Stimulated activated CD4-positive, alpha-beta T cell treated with anti-CD3 and anti-CD28 coated beads, Interleukin-1b, Interleukin-23, amount 100 ng/mL, for 24 hours (primary cell): ENCODE results near the gene MAGI3.
"Not testable (repeated sequence)": the region's sequence is repeated elsewhere in the genome, so short reads cannot be mapped to it uniquely, and the experiment has no call there.

Experiments used
- DNase-seq, 4 experiments: peaks; one replicate each; pipeline ENCODE4 v3.0.0-alpha.2; 2020; ENCODE audit warnings: low read depth in 4 of 4, low spot score in 1 of 4

Gene MAGI3

DNA sequence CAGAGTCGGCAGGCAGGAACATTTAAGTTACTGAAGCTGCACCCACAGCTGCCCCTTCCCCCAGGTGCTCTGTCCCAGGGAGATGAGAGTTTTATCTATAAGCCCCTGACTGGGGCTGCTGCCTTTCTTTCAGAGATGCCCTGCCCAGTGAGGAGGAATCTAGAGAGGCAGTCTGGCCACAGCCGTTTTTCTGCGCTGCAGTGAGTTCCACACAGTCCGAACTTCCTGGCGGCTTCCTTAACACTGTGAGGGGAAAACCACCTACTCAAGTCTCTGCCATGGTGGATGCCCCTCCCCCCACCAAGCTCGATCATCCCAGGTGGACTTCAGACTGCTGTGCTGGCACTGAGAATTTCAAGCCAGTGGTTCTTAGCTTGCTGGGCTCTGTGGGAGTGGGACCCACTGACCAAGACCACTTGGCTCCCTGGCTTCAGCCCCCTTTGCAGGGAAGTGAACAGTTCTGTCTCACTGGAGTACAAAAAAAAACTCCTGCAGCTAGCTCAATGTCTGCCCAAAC is 185.5 kb downstream of the MAGI3 start:
- not testable (repeated sequence) for DNase-seq

DNA sequence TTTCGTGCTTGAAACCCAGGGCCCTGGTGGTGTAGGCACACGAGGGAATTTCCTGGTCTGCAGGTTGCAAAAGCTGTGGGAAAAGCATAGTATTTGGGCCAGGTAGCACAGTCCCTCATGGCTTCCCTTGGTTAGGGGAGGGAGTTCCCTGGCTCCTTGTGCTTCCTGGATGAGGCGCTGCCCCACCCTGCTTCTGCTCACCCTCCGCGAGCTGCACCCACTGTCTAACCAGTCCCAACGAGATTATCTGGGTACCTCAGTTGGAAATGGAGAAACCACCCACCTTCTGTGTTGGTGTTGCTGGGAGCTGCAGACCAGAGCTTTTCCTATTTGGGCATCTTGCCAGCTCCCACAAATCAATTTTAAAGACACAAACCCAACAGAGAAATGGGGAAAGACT is 186.0 kb downstream of the MAGI3 start:
- no peak for DNase-seq

DNA sequence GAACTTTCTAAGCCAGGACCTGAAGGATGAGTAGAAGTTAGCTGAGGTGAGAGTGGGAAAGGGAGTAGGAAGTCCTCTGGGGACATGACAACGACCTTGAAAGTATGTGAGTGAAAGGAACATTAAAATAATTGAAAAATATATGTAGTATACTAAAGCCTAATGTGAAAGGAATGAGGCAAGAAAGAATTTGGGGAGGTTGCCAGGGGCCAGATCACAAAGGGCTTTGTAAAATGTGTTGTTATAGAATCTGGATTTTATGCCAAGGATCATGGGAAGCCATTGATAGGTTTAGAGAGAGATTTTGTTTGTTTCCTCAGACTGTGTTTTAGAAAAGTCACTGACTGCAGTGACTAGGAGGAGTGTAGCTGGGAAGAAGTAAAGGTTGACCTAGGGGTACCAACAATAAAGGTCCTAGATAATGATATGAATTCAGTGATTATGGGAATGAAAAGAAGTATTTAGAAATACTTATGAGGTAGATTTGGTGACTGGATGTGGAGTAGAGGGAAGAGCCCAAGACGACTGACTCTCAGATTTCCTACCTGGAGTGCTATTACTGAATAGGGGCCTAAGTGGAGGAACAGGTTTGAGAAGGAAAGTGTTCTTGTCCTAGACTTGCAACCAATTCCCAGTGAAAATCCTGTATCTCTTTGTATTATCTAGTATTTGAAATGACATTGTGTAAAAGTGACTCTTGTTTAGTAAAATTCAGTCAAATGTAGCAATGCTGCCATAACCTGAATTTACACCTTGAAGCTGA is 189.1 kb downstream of the MAGI3 start:
- DNase-seq = no peak

DNA sequence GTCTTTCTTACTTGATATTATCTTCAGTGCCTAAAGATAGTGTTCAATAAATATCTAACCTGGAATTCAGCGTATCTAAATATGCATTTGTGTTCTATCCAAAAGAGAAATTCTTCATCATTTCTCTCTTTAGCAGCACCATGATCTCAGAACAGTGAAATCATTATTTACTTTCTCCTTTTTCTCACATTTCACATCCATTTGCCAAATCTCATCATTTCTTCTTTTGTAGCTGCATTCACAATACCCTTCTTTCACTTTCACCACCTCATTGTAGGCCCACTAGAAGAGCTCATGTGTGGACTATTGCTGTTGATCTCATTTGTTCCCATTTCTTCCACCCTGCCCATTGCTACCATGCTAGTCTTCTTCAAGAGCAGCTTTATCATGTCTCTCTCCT is 191.0 kb downstream of the MAGI3 start:
- no peak for DNase-seq

DNA sequence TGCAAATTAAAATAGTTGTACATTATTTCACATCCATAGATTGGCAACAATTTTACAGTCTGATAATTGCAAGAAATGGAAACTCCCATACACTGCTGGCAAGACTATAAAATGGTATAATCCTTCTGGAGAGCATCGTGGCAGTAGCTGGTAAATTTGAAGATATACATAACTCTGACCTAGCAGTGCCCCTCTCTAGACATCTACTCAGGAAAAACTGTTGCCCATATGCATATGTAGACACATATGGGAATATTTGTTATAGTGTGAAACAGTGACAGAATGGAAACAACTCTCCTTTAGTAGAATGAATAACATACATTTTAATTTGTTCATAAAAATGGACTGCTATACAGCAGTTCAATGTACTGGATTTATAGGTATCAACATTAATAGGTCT is 191.8 kb downstream of the MAGI3 start:
- no peak for DNase-seq

DNA sequence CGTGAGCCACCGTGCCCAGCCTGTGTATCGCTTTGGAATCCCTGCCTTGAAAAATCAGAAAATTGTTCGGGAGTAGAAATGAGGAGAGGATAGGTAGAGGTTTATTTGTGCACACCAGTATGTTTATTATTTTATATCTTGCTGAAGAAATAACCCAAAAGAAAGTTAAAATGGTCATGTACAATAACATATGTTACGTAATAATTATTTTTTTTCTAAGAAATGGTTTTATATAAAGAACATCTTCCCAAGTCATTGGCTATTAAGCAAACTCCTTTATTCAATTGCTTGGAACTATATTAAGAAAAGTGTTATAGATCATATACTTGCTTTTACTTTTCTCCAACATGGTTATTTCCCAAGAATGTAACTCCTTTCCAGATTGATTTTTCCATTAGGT is 197.2 kb downstream of the MAGI3 start:
- DNase-seq = no peak

DNA sequence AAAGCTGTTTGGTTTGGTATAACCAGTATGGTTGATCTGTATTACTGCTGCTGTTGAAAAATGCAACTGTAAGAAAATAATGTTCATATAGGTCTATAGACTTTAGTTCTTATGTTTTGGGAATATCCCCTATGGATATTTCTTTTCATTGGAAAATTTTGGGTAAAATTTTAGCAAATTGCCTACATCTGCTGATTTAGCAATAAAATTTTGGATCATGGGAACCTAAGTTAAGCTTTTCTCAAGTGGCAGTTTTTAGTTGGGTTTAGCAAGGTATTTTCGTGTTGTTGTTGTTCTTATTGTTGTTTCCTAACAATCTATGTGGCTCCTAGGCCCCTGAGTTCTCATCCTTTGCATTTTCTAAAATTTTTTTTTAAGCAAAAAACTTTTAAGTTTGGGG is 201.9 kb downstream of the MAGI3 start:
- DNase-seq = no peak

DNA sequence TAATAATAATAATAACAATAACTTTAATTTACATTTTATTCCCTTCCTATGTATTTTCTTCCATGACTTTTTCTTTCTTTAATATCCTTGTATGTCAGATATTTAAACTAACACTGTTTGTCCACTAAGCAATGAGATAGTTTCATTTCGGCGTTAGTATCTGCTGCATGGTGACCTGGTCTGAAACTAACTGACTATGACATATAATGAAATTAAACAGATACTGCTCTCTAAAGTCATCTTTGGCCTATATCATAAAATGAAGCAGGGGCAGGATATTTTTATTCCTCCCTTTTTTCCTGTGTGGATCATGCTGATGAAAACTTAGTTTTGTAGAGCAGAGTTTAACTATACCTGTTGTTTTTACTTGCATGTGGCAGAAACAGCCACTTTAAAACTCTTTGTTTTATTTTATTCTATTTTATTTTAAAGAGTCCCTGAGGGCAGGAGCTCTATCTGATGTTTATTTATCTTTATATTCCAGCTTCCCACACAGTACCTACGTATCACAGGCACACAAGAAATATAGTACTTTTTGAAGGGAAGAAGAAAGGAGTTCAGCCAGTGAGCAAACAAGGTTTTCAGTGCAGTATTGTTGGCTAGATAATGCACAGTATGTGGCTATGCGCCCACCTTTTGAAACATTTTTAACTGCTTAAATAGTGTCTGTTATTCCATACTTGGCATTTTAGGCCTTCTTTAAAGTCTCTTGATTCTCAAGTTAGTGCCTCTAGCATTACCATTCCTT is 203.4 kb downstream of the MAGI3 start:
- DNase-seq = no peak

DNA sequence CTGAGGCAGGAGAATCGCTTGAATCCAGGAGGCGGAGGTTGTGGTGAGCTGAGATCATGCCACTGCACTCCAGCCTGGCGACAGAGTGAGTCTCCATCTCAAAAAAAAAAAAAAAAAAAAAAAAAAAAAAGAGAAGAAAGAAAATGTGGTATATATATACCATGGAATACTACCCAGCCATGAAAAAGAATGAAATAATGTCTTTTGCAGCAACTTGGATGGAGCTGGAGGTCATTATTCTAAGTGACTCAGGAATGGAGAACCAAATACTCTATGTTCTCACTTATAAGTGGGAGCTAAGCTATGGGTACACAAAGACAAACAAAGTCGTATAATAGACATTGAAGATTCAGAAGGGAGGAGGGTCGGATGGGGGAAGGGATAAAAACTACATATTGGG is 214.2 kb downstream of the MAGI3 start:
- not testable (repeated sequence) for DNase-seq

DNA sequence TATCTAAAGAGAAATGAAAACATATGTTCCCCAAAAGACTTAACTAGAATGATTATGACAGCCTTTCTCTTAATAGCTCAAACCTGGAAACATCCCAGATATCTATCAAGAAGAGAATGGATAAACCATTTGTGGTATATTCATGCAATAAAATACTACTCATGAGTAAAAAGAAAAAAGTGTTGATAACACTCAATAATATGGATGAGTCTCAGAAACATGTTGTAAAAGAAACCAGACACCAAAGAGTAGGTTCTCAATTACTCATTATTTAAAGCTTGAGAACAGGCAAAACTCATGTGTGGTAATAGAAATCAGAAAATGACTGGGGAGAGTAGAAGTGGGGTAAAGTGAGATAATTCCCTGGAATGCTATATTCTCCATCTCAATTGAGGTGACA is 214.8 kb downstream of the MAGI3 start:
- DNase-seq = no peak

DNA sequence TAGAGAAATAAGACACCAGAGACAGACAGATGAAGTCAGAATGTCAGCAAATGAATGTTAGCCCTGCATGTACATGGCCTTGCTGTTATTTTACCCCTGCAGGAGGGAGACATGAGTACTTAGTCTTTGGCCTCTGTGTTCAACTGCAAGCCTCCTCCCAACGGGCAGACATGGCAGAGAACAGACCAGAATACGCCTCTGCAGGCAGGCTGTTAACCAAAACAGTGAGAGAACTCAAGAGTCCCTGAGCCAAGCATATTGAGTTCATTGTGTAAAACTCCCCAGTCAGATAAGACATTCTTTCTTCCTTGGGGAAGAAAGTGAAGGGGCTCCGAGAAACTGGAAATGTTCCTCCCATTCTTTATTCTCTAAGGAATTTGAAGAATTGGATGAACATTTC is 218.1 kb downstream of the MAGI3 start:
- no peak for DNase-seq

DNA sequence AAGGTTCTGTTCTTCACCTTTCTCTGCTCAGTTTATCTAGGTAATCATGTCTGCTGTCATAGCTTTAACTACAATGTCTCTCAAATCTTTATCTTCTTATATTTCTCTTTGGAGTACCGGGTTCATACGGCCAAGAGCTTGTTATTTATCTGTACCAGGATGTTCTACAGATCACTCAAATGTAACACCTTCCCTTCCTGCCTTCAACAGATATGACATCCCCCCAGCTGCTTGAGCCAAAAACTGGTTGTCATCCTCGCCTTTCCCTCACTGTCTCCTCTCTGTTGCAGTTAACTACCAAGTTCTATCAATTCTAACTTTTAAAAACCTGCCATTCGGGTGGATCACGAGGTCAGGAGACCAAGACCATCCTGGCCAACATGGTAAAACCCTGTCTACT is 220.1 kb downstream of the MAGI3 start:
- DNase-seq = no peak

DNA sequence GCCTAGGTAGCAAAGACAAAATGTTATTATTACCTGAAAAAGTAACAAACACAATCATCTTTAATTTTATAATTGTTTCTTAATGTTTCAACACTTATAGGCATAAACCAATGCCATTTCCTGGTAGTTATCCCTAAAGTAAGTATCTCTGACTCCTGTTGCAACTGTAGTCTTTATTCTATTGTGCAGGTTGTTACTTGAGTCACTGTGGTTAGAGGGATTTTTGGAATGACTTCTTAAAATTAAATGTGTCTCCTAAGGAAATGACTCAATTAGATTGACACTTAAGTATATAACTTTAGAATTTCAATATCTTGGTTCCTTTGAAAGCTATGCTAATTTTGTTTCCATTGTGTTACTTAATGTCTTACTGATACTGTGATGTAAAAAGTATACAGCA is 225.1 kb downstream of the MAGI3 start:
- DNase-seq = no peak

DNA sequence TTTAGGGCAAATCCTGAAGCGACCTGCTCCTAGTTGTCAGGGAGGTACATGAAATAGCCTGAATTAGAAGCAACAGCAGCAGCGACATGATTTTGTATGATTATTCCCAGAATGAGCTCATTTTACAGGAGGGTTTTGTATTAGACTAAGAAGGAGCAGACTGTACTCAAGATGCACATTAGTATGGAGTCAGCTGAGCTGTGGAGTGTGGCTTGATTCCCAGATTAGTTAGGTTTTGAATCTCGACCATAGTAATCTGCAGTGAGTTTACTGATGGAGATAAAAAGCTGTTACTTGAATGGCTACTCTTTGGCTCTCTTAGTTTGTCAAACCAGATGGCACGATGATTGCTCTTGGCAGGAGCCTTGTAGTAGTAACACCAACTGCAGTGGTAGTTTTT is 225.8 kb downstream of the MAGI3 start:
- DNase-seq = no peak

DNA sequence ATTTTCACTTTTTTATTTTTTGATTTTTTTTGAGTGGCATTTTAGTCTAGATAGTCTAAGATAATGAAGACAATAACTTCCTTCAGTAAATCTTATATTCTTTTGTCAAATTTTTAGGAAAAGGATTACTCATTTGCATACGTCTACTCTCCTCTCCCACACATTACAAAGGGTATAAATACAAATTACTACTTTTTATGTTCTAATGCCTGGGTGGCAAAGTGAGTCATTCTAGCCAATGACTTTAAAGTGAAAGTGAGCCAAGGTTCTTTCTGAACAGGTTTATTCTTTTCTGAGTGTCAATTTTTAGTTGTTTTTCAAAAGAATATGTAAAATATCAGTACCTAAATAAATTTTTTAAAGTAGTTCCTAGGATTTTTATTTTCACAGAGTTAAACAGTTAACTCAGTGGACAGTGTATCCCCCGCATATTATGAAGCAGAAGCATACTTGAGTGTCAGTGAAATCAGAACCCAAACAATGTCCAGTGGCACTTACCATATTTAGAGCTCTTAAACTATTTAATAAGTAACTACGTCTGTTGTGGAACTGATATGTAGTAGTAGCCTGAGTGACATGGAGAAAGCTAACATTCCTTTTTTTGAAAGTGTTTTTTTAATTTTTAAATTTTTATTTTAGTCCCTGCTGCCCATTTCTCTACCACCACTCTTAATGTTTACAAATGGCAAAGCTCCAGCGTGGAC is 227.3 kb downstream of the MAGI3 start:
- DNase-seq = no peak

DNA sequence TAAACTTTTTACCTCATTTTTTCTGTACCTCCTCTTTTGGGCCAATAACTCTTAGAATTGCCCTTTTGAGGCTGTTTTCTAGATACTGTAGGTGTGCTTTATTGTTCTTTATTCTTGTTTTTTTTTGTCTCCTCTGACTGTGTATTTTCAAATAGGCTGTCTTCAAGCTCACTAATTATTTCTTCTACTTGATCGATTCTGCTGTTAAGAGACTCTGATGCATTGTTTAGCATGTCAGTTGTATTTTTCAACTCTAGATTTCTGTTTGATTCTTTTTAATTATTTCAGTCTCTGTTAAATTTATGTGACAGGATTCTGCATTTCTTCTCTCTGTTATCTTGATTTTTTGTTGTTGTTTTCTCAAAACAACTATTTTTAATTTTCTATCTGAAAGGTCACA is 238.7 kb downstream of the MAGI3 start:
- DNase-seq = no peak

DNA sequence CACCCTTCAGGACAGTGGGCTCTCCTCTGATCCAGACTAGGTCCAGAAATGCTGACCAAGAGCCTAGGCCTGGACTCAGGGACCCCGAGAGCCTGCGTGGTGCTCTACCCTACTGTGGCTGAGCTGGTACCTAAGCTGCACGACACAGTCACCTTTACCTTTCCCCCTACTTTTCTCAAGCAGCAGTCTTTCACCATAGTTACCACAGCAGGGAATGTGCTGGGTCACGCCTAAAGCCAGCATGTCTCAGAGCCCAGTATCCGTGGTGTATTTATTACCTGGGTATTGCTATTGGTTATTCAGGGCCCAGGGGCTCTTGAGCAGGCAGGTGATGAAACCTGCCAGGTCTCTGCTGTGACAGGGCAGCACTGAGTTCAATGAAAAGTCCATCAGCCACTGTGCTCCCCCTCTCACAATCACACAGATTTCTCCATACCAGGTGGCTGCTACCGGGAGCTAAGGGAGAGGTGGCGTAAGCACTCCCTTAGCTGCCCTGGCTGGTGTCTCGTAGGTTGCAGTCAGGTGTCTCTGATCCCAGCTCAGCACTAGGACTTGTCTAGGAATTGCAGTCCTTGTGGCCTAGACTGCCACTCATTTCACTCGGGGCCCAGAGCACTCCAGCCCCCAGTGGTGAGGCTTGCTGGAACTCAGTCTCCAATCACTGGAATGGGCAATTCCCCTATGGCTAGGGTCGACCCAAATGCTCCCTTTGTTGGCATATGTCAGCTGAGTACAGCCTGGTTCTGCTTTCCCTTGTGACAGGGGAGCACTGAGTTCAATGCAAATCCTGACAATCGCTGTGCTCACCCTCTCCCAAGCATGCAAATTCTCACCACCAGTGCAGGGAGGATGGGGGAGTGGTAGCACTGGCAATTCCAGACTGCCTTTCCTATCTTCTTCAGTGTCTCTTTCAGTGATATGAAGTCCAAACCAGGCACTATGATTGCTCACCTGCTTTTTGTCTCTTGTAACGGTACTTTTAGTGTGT is 240.3 kb downstream of the MAGI3 start:
- DNase-seq = no peak

DNA sequence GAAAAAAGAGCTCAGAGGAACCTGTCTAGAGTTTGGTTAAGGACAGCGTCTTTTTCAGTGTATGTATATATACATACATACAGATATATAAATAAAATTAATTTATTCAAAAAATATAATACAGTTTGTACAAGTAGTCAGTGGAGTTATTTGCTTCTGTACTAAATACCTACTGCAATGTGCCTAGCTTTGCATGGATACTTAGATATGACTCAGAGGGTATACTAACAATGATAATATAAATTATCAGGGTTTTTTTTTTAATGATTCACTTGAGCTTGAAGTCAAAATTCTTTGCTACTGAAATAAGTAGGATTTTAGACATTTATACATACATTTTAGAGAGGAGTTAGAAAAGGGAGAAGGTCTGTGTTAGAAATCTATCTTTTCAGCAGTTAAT is 251.1 kb downstream of the MAGI3 start:
- DNase-seq = no peak

DNA sequence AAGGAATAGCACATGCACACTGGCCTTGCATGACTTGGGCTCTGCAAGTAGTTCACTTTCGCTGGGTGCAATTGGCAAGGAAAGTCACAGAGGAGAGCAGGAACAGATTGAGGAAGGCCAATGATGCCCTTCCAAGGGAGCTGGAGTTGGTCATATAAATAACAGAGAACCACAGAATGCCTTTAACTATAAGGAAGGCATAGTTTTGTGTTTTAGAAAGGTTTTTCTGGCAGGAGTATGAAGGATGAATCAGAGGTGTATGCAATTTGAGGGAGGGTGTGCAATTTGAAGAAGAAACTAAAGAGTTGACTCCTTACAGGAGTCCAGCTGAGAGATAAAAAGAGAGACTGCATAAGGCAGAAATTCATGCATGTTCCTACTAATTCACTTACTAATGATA is 256.8 kb downstream of the MAGI3 start:
- no peak for DNase-seq

DNA sequence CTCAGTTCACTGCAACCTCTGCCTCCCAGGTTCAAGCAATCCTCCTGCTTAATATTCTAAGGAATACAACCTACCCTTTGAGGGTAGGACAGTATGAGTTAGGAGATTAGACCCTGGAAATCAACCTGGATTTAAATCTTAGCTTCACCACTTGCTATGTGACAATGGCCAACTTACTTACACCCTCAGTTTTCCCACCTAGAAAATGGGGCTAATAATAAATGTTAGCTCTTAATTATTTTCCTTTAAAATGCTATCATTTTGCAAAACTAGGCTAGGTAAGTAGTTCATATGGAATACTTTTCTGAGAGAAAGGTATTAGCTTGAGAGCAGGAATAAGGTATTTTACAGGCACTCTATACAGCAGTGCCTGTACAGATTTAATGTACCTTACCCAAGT is 258.2 kb downstream of the MAGI3 start:
- no peak for DNase-seq

DNA sequence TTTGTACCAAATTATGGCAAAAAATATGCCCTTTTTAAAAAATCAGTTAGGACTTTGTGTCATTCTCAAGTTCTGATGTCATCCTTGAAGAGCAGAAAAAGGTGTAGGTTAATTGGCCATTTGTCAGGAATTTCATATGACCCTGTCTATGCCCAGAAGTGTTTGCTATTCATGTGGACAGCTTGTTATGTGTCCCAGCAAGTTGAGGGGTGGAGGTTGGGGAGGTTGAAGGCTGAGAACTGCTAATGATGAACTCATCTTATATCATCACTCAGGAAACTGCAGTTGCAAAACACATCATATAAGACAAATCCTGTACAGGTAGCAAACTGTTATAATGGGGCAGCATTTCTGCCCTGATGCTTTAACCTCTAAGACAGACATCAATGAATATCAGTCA is 262.5 kb downstream of the MAGI3 start:
- no peak for DNase-seq
